ENCODE measurements around the gene PKP4.

The PKP4 gene

DNA sequence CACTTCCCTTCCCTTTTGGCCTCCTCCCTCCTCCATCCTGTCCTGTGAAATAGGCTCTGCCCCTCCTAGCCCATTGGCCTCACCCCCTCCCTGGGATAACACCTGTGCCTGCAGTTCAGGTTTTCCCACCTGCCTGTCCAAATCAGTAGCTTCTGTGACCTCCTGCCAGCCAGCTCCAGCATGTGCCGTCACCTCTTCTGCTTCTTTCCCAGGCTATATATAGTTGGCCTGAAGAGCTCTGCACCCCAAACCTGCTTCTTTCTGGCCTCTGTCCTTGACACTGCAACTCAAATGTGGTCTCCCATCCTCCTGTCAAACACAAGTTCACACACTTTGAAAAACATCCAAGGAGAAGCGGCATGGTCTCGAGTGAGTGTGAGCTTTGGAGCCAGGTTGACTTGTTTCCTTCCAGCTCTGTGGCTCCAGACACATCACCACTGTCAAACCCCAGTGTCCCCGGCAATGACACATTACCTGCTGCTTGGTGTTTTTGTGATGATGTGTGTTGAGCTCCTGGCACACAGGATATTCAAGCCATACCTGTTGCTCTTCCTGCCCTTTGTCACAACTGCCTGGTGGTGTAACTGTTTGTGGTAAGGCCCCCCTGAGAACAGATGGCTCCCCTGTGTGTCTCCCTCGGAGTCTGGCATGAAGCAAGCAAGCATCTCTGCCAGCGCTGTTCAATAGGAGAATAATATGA lies 194.8 kb downstream of the PKP4 start:
- no peak for DNase-seq

DNA sequence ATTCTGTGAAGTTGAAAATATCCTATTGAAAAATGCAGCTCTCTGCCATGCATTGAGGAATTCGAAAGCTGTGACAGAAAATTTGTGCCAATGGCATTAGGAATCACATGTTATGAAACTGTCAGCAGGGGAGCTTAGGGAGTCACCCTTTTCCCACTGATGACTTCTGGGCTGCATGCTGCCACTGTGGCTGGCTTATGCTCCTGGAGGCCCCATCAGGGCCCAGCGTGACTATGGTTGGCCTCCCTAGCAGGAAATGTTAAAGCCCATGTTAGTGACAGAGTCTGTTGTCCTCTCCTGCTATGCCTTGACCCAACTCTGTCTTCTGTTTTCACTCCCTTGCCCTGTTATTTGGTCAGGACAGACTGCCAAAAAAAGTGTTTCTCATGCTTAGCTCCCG lies 198.9 kb downstream of the PKP4 start:
- no peak for DNase-seq

DNA sequence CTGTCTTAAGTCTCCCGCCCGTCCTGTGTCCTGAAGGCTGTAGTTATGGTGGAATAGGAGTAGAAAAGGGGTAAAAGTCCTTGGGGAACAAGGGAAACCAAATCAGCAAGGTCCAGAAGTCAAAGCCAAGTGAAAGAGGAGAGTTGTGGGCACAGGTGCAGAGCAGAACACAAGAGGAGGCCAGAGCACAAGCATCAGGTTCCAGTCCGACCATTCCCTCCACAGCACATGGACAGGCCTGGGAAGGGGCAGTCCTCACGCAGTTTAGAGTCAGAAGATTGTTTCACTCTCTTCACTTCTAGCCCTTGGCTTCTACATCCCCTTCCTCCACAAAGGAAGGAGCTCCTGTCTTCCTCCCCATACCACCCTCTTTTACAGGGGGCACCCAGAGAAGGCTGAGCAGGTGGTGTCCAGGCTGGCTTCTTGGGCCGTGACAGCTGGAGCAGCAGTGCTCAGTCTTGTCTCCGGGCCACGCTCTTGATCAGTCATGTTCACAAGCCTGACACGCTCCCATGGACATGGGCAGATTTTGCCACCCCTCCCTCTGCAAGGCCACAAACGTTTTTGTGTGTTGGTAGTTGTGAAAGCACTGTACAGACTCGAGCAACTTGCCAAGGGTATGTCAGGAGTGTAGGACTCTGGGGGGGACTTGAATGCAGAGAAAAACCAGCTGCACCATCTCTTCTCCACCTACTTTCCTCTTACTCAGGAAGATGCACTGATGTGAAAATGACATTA lies 199.9 kb downstream of the PKP4 start:
- no peak for DNase-seq

DNA sequence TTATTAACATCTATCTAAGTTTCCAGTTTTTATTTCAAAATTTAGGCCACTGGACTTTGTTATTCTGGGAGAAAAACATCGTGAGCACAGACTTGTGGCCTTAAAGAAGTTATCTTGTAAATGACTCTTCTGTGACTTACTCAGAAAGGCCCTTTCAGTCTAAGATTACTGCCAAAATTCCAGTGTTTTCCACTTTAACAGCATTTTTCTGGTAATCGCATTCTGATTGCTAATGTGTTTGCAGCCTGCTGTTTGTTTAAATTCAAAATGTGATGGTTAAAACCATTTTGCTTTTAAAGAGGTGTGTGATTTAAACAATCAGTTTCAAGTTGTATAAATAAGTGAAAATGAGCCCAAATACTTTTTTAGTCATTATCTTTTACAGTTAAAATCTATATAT lies 201.6 kb downstream of the PKP4 start:
- DNase-seq: no peak

DNA sequence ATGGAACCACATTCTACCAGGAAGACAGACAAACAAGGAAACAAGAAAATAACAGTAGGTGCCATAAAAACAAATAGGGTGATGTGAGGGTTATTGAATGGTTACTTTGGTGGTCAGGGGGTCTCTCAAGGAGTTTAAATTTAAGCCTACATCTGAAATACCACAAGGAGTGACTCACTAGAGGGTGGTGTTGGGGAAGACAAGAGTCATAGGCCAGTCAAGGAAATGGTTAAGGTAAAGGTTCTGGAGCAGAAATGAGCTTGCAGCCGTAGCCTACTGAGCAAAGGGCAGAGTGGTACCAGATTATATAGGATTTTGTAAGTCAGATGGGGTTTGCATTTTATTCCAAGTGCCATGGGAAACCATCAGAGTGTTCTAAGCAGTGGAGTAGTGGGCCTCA lies 202.7 kb downstream of the PKP4 start:
- DNase-seq: no peak

DNA sequence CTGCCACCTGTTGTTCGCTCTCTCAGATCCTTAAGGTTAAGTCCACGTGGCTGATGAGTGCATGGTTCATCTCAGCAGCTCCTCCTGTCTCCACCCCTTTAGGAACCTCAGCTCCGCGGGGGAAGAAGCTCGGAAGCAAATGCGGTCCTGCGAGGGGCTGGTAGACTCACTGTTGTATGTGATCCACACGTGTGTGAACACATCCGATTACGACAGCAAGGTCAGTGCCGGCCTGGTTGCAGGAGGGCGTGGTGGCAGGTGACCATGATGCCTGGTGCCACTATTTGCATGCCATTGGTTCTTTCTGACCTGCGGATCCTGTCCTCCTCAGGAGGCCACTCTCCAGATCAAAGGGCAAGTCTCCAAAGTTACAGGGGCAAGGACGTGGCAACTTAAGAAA lies 204.5 kb downstream of the PKP4 start:
- no peak for DNase-seq

DNA sequence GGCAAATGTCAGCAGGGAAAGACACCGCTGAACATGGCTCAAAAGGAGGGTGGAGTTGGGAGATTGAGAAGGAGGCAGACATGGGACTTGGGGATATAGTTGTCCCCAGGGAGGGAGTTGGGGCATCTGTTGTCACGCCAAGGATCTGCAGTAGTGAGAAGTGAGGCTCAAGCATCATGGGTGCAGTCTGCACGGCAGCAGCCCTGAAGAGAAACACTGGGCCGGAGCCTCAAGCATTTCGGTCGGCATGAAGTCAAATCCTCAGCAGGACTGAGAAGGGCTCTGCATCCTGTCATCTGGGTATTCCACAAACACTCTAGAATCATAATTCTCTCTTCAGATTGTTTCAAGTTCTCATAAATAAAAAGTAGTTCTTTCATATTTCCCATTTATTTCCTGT lies 205.7 kb downstream of the PKP4 start:
- no peak for DNase-seq

DNA sequence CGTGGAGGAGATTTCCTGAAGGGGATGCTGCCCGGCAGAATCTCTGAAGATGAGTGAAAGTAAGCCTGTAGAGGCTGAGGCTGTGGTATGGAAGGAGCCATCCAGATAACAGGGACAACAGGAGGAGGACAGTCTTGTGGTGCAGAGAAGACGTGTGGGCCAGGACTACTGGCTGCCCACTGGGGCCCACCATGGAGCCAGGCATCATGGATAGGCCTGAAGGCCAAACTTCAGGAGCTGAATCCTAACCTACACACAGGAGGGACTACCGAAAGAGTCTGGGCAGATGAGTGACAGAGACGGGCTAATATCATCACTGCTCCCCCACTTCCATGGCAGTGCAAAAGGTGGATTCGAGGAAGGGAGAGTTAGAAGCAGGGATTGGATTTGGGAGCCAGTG lies 207.0 kb downstream of the PKP4 start:
- no peak for DNase-seq

DNA sequence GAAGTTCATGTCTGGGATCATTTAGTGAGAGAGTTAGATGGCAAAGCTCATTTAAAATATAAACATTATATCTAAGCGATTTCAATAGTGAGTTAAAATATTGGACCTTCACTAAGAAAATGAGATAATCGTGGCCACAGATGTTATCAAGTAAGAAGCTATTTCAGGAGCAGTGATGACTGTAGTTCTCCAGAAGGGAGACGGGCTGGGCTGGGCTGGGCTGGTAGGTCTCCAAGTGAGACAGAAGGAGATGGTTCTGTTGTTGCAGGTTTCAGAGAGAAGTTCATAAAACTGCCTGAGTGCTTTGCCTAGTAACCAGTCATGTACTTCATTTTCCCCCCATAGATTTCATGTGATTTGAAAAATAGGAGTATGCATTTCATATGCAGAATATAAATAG lies 208.2 kb downstream of the PKP4 start:
- no peak for DNase-seq

DNA sequence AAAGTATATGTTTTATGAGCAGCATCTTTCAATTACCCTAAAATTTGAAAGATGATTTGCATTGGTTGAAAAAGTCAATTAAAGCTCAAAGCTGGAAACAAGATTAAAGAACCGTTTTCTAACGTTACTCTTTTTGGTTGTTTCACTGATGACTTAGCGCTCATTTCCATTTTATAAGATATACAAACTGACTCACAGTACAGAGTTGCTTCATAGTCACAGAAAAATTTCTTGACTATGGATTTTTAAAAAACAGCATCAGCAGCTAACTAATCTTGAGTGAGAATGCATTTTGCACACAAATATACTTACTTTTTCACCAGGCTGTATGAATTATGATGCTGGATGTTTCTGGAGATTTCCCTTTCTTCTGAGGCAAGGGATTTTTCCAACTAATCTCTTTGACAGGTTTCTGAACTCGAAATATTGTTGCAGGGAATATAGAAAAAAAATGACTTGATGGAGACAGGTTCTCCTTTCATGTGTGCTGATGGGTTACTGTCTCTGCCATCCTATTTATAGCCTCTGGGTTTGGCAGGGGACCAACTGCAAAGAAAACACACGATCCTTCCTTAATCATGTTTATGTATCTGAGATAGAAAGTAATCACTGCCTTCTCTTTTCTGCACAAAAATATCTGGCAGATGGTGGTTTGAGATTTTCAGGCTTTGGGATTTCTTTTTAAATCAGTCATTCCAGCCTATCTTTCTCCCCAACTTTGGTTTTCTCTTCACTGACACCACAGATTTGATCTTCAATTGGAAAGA lies 209.0 kb downstream of the PKP4 start:
- DNase-seq: no peak

DNA sequence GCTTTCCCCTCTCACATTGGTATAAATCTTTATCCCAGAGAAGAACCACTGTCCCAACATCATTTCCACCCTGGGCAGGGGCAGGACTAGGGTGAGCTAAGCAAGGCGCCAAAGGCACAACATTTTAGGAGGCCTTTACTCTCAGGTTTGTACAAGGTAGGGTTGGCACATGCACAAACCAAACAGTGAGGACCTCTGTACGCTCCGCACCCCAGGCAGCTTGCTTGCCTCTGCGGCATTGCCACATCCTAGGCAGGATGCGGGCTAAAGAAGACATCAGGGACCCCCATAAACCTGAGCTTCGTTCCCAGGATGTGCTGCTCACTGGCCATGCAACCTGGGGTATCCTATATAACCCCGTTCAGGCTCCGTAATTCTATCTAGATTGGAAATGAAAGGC lies 210.2 kb downstream of the PKP4 start:
- no peak for DNase-seq

DNA sequence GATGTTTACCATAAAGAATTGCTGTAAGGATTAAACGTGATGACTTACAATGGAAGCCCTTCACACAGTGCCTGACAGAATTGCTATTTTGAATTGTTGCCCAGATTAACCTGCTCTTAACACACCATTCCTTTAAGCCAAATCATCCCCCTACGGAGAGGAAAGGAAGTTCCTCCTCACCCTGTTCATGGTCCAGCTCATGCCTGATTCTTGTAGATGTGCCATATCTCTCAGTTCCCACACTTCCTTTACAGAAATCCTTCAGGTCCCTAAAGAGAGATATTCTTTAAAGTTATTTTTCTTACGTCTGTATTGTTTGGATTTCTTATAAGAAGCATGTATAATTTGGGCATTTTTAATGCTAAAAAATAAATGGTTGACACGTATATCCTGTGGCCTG lies 210.8 kb downstream of the PKP4 start:
- DNase-seq: no peak

DNA sequence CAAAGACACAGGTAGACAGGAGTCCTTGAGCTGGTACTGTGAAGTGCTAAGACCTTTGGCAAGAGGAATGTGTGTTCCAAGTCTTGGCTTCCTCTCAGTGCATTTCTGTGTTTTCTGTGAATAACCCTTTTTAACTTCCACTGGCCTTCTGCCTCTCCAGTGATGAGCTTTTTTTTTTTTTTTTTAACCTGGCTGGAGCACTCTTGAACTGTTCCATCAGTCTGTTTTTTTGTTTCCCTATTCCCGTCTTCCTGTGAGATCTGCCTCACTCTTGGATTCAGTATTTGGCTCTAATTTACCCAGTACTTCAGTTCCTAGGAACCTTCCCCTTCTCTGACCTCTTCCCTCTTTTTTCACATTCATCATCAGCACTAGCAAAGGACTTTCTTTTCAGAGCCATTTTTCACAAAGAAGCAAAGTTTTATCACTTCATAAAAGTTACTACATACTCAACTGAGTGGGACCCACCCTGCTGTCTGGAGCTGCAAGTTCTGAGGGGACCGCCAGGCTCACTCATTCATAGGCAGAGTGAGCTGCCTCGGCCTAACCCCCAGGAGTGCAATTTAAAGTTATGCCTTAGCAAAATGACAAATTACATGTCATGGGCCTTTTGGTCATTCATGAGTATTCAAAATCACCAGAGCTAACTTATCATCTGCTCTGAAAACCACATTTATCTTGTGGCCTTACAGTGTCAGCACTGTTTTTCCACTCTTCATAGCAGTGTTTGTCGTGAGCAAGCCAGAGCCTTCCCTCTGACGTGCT lies 211.4 kb downstream of the PKP4 start:
- DNase-seq: no peak

DNA sequence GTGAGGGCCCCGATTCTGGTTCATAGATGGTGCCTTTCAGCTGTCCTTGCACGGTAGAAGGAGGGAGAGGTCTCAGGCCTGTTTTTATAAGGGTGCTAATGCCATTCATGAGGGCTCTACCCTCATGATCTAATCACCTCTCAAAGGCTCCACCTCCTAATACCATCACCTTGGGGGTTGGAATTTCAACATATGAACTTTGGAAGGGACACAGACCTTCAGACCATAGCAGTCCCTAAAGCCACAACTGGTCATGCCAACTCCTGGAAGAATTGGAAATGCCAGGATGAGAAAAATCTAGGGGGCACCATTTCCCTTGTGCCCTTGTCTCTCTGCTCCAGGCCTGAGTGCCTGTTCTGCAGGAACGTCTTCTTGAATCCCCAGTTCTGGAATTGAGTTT lies 213.5 kb downstream of the PKP4 start:
- DNase-seq: no peak

DNA sequence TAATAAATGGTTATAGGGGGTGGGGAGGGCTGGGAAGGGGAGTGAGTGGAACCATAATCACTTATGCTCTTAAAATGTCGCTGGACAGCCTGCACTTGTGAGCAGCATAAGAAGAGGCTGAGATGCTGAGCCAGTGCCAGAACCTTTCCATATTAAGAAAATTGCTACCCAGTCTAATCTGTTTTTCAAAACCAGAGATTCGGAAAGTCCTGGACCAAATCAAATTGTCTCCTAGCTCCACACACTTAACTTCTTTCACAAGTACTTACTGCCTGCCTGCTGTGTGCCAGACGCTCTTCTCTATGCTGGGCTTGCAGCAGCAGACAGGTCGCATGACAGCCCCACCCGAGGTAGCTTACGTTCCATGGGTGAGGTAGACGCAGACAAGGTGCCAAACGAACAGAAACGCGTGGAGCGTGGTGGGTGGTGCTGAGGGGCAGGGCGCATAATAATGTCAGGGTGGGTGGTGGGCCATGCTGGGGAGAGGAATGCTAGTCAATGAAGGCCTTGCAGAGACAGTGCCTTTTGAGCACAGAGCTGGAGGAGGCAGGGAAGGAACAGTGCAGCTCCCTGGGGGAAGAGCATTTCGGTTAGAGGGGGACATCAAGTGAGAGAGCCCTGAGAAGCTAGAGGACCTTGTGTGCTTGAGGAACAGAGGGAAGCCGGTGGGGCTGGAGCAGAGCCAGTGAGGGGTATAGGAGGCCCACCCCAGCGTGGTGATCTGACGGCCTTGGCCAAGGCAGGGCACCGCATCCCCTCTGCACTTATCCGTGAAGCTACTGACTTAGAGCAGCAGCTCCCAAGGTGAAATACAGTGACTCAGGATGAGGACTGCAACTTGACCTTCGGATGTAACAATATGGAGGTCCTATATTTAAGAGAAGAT lies 214.9 kb downstream of the PKP4 start:
- DNase-seq: no peak

DNA sequence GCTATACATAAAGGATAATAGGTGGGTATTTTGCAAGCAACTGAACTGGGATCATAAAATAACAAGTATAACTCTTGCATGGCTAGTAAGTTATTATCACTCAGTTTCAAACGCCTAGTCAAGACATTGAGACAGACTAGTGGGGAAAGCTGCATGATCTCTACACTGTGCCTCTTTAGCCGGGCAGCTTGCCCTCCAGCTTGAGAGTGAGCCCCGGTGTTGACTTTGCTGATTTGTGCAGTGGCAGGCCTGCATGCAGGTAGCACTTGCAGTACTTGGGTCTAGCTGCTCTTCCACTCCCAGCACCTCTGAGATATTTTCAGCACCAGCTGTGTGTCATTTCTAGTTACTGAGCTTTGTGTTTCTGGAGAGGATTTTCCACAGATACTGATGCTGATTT lies 219.5 kb downstream of the PKP4 start:
- DNase-seq: no peak

DNA sequence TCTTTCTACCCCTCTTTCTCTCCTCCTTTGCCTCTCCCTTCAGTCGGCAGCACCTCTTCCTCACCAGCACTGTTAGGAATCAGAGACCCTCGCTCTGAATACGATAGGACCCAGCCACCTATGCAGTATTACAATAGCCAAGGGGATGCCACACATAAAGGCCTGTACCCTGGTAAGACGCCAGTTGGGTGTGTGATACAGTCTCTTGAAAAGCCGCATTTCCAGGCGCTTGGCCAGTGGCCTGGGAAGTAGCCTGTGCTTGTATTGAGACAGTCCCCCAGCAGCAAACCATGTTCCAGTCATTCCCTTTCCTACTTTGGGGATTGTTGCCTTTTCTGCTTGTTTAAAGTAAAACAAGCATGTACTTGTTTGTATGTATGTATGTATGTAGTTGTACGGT lies 219.9 kb downstream of the PKP4 start:
- no peak for DNase-seq

DNA sequence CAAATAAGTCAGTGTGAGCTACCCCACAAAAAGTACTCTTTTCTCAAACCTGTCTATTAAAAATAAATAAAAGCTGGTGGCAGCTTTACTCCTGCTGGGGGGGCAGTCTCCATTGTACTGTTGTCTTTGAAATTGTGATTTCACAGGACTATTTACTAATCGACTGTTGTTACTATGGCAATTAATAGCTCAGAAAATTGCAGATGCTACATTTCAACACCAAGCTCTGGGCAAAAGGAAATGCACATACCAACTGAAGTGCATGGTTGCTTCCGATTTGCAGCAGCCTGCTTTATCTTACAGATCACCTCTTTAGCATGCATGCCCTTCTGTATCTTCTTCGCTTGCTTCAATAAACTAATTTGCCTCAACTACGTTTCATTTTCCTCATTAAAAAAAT lies 220.8 kb downstream of the PKP4 start:
- no peak for DNase-seq

DNA sequence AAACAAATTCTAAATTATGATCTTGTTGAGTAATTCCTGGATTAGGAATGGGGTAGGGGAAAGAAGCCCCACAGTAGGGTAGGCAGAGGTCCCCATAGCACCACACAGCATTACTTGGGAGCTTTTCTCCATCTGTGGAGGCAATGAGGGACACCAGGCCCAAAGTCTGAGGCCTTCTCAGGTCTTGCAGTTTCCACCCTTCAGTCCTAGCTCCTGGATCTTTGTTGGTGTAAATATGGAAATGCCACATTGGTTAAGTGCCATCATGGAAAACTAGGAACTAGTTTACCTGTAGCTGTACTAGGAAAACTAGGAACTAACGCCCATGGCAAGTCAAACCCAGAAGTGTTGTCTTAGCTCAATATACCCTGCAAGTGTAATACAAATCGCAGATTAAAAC lies 225.1 kb downstream of the PKP4 start:
- DNase-seq: no peak

DNA sequence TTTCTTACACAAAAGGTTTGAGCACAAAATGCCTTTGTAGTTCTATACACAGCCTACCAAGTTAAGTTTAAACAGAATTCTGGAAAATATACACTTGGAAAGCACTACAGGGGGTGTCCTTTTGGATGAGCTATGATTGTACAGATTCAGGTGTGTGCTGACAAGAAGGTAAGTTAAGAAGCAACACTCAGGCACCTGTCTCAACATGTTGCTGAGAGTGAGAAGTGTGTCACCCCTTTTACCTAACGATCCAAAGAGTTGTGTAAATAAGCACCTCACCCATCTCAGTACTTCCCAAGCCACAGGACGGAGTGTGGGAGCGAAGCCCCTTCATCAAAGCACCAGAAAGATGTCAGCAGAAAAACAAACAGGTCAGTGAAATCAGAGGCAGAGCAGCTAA lies 228.9 kb downstream of the PKP4 start:
- DNase-seq: no peak

DNA sequence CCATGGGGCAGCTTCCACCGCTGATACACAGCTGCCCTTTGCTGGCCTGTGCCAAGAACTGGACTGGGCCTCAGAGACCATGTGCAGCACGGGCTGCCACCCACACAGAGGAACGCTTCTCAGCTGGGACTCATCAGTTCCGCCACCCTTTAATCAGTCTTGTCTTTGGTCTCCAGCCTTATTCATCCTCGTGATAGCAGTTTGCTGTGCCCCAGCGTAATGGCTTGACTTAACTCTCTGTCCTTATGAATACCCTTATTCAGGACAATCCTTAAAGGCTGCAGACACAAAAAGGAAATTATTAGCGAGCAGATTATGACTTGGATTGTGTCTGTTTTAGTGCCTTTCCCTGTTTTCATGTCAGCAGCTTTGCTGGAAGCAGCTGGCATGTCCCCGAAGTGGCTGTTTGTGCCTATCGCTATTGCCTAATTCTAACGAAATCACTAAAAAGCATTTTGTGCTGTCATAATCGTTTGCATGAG lies 229.5 kb downstream of the PKP4 start:
- no peak for DNase-seq

DNA sequence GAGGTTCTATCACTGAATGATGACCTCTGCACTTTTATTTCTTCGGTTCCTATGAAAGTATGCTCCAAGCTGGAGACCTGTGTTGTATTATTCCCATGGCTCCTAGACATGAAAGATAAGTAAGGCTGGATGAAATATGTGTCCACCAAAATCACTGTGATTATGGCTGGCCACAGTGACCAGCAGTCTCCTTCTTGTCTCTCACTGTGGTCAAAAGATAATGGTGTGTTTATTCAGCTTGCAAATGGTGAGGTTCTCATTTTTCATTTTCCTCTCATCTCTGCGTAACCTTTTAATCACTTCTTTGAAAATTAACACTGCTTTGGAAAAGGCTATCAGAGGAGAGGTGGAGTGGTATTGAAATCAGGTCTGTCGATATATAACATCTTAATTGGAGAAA lies 230.6 kb downstream of the PKP4 start:
- DNase-seq: no peak

Data from Kasumi-1 (cell line).